Astrocyte (in vitro differentiated cells and primary cell): ENCODE results near the gene DERA. TPM values are rescaled to one million over a fixed set of nuclear protein-coding genes. Genes with fewer than 3 reads are reported as not detected.
"Not testable (repeated sequence)": the region's sequence is repeated elsewhere in the genome, so short reads cannot be mapped to it uniquely, and the experiment has no call there.

ENCODE experiments used
- DNase-seq: peaks from one replicate; pipeline ENCODE4 v3.0.0-alpha.2; 2010; ENCODE audit warnings: low read depth
- FAIRE-seq: peaks from 2 replicates; lab custom pipeline; 2011; peaks lifted over from hg19 to GRCh38; lab: Jason Lieb, UNC
- H2AFZ ChIP-seq: 2 replicates; pipeline ENCODE4 v1.6.0; 2012; ENCODE audit warnings: low read depth, low read length, inconsistent platforms
- H3K27ac ChIP-seq: 2 replicates; pipeline ENCODE4 v1.5.1; 2011; ENCODE audit warnings: low read depth, low read length, inconsistent platforms
- H3K27me3 ChIP-seq: 2 replicates; pipeline ENCODE4 v1.6.0; 2011; ENCODE audit warnings: low read length, inconsistent platforms; ENCODE audit not compliant: insufficient read depth
- H3K36me3 ChIP-seq: 2 replicates; pipeline ENCODE4 v1.5.1; 2011; ENCODE audit warnings: low read length, inconsistent platforms; ENCODE audit not compliant: insufficient read depth
- H3K4me1 ChIP-seq: 2 replicates; pipeline ENCODE4 v1.5.1; 2011; ENCODE audit warnings: low read length, inconsistent platforms; ENCODE audit not compliant: insufficient read depth
- H3K4me2 ChIP-seq: 2 replicates; pipeline ENCODE4 v1.6.0; 2012; ENCODE audit warnings: low read length, inconsistent platforms
- H3K4me3 ChIP-seq: 2 replicates; pipeline ENCODE4 v1.5.1; 2011; ENCODE audit warnings: low read depth, mild to moderate bottlenecking, low read length, inconsistent platforms; ENCODE audit not compliant: insufficient read depth
- H3K79me2 ChIP-seq: 2 replicates; pipeline ENCODE4 v1.6.0; 2012; ENCODE audit warnings: mild to moderate bottlenecking, low read length, inconsistent platforms; ENCODE audit not compliant: insufficient read depth
- H3K9ac ChIP-seq: 2 replicates; pipeline ENCODE4 v1.6.0; 2012; ENCODE audit warnings: mild to moderate bottlenecking, low read length, inconsistent platforms
- H3K9me3 ChIP-seq: 2 replicates; pipeline ENCODE4 v1.5.1; 2012; ENCODE audit warnings: low read depth, mild to moderate bottlenecking, low read length, inconsistent platforms; ENCODE audit not compliant: insufficient read depth
- H4K20me1 ChIP-seq: 2 replicates; pipeline ENCODE4 v1.6.0; 2012; ENCODE audit warnings: low read length, inconsistent platforms; ENCODE audit not compliant: insufficient read depth
- H3K27ac Mint-ChIP-seq: one replicate; pipeline ENCODE4 v1.8.0; 2021; ENCODE audit warnings: mild to moderate bottlenecking, mixed read lengths; ENCODE audit not compliant: unreplicated experiment
- H3K27me3 Mint-ChIP-seq: one replicate; pipeline ENCODE4 v1.8.0; 2021; ENCODE audit warnings: low read depth, mixed read lengths; ENCODE audit not compliant: unreplicated experiment
- H3K36me3 Mint-ChIP-seq: one replicate; pipeline ENCODE4 v1.8.0; 2021; ENCODE audit warnings: low read depth, mixed read lengths; ENCODE audit not compliant: unreplicated experiment
- H3K4me1 Mint-ChIP-seq: one replicate; pipeline ENCODE4 v1.8.0; 2021; ENCODE audit warnings: low read depth, mixed read lengths; ENCODE audit not compliant: unreplicated experiment
- H3K4me3 Mint-ChIP-seq: one replicate; pipeline ENCODE4 v1.8.0; 2021; ENCODE audit warnings: mild to moderate bottlenecking, moderate library complexity, mixed read lengths; ENCODE audit not compliant: unreplicated experiment
- H3K9me3 Mint-ChIP-seq: one replicate; pipeline ENCODE4 v1.8.0; 2021; ENCODE audit warnings: mild to moderate bottlenecking, mixed read lengths; ENCODE audit not compliant: unreplicated experiment
- CTCF ChIP-seq: IDR thresholded peaks from 2 replicates; pipeline ENCODE4 v1.5.1; 2011; ENCODE audit warnings: low read depth, mild to moderate bottlenecking, inconsistent platforms, low read length, moderate library complexity; ENCODE audit not compliant: insufficient read depth
- EZH2 ChIP-seq: IDR thresholded peaks from 2 replicates; pipeline ENCODE4 v1.6.1; 2012; ENCODE audit warnings: mild to moderate bottlenecking, low read length, inconsistent platforms; ENCODE audit not compliant: insufficient read depth
- total RNA-seq: library from RNA; stranded (reverse); gene quantifications from 2 replicates; pipeline ENCODE4 v1.2.1, GENCODE V29; 2021

Gene DERA
- total RNA-seq, 1 donor from 2014 or later, result 40.1 TPM

- no peak overlapping the region for H3K4me3 ChIP-seq
- H3K27me3 ChIP-seq, result no peaks in the 10 kb centered on the region
- H3K36me3 Mint-ChIP-seq, result peaks cover 6% of the 10 kb centered on the region
- no peak overlapping the region for H3K27ac ChIP-seq
- H3K9ac ChIP-seq, result no peak overlapping the region
- no peak overlapping the region for H3K4me2 ChIP-seq
- FAIRE-seq (no peak), DNase-seq (no peak)
- no peak overlapping the region for H3K27ac Mint-ChIP-seq
- H3K79me2 ChIP-seq, result no peaks in the 10 kb centered on the region
- H4K20me1 ChIP-seq, result no peaks in the 10 kb centered on the region
- no peak overlapping the region for H2AFZ ChIP-seq
- H3K36me3 ChIP-seq, result no peaks in the 10 kb centered on the region
- no peaks in the 10 kb centered on the region for H3K27me3 Mint-ChIP-seq
- TF ChIP-seq EZH2 (no peak), CTCF (no peak)
- no peaks in the 10 kb centered on the region for H3K4me1 ChIP-seq
- H3K9me3 ChIP-seq, result no peaks in the 10 kb centered on the region
- H3K4me1 Mint-ChIP-seq, result peaks cover 2% of the 10 kb centered on the region
- no peak overlapping the region for H3K4me3 Mint-ChIP-seq
- no peaks in the 10 kb centered on the region for H3K9me3 Mint-ChIP-seq
These were observed 95.6 kb downstream of the DERA start for GRCh38 chr12:16006752-16007151.

DNA sequence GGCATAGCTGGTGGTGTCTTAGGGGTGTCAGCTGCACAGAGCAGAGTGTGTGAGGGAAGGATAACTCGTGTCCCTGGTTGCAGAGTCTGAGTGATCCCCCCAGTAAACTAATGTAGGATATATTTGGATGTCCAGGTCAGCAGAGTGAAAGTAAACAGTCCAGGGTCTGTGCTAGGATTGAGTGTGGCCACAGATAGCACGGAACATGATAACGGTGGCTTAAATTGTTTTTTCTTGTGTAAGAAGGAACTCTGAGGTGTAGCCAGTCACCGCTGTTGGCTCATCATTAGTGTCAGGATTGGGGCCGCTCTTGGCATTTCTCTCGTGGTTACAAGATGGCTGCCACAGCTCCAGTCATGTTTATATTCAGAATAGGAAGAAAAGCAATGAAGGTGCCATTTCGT, 97.3 kb downstream of the DERA start:
- Histone ChIP-seq H3K4me2 (no peak overlapping the region), H3K4me3 (no peak overlapping the region), H2AFZ (no peak overlapping the region), H3K27me3 (no peaks in the 10 kb centered on the region), H3K27ac (no peak overlapping the region), H4K20me1 (no peaks in the 10 kb centered on the region), H3K9me3 (no peaks in the 10 kb centered on the region), H3K4me1 (no peaks in the 10 kb centered on the region), H3K9ac (no peak overlapping the region), H3K79me2 (no peaks in the 10 kb centered on the region), H3K36me3 (no peaks in the 10 kb centered on the region)
- FAIRE-seq (no peak), DNase-seq (no peak)
- Mint-ChIP-seq H3K27ac (no peak overlapping the region), H3K36me3 (peaks cover 9% of the 10 kb centered on the region), H3K27me3 (no peaks in the 10 kb centered on the region), H3K4me3 (no peak overlapping the region), H3K4me1 (peaks cover 8% of the 10 kb centered on the region), H3K9me3 (no peaks in the 10 kb centered on the region)
- no peak for TF ChIP-seq EZH2
- TF ChIP-seq CTCF, result no peak

GRCh38 chr12:16012117-16012516, 101.0 kb downstream of the DERA start:
- DNase-seq (peak; percentile 53), FAIRE-seq (no peak)
- Histone ChIP-seq H3K4me2 (no peak overlapping the region), H3K36me3 (no peaks in the 10 kb centered on the region), H3K9ac (no peak overlapping the region), H3K27ac (no peak overlapping the region), H2AFZ (no peak overlapping the region), H3K4me1 (no peaks in the 10 kb centered on the region), H3K27me3 (no peaks in the 10 kb centered on the region), H3K79me2 (no peaks in the 10 kb centered on the region), H3K4me3 (no peak overlapping the region), H3K9me3 (peaks cover 4% of the 10 kb centered on the region), H4K20me1 (no peaks in the 10 kb centered on the region)
- Mint-ChIP-seq H3K27ac (no peak overlapping the region), H3K4me3 (no peak overlapping the region), H3K9me3 (peaks cover 12% of the 10 kb centered on the region), H3K4me1 (peaks cover 8% of the 10 kb centered on the region), H3K27me3 (no peaks in the 10 kb centered on the region), H3K36me3 (peaks cover 26% of the 10 kb centered on the region)
- TF ChIP-seq CTCF (no peak), EZH2 (no peak)

GRCh38 chr12:16013722-16014121, 102.6 kb downstream of the DERA start:
- not testable (repeated sequence) for H3K79me2 ChIP-seq, H3K27me3 Mint-ChIP-seq, DNase-seq, H3K4me3 Mint-ChIP-seq, H3K27ac Mint-ChIP-seq, FAIRE-seq, H2AFZ ChIP-seq, H4K20me1 ChIP-seq, H3K27ac ChIP-seq, H3K4me1 Mint-ChIP-seq, H3K27me3 ChIP-seq, H3K36me3 ChIP-seq, H3K9ac ChIP-seq, H3K4me2 ChIP-seq, H3K9me3 ChIP-seq, H3K4me3 ChIP-seq, H3K4me1 ChIP-seq
- H3K36me3 Mint-ChIP-seq, result peaks cover 24% of the 10 kb centered on the region
- peaks cover 12% of the 10 kb centered on the region for H3K9me3 Mint-ChIP-seq
